Esophagus (tissue), 2 donors: Measurements from ENCODE around the gene ING5. TPM values are rescaled to one million over a fixed set of nuclear protein-coding genes. Genes with fewer than 3 reads are reported as not detected.
"Not testable (repeated sequence)": the region's sequence is repeated elsewhere in the genome, so short reads cannot be mapped to it uniquely, and the experiment has no call there.

ENCODE experiments used
- H3K27ac ChIP-seq, 2 donors: one replicate each; pipeline ENCODE4 v1.5.1; 2013; ENCODE audit warnings: low read depth in 2 of 2, mild to moderate bottlenecking in 2 of 2, inconsistent platforms in 1 of 2, low read length in 1 of 2, moderate library complexity in 1 of 2
- H3K27me3 ChIP-seq, 2 donors: one replicate each; pipeline ENCODE4 v1.6.1; 2013; ENCODE audit warnings: low read length in 2 of 2, control low read depth in 1 of 2, mild to moderate bottlenecking in 1 of 2; ENCODE audit not compliant: insufficient read depth in 2 of 2, control insufficient read depth in 1 of 2
- H3K36me3 ChIP-seq, 2 donors: one replicate each; pipeline ENCODE4 v1.6.1; 2013; ENCODE audit warnings: low read length in 1 of 2; ENCODE audit not compliant: control insufficient read depth in 2 of 2, insufficient read depth in 2 of 2
- H3K4me1 ChIP-seq, 2 donors: one replicate each; pipeline ENCODE4 v1.6.1; 2013; ENCODE audit warnings: low read length in 1 of 2; ENCODE audit not compliant: control insufficient read depth in 2 of 2, insufficient read depth in 2 of 2
- H3K4me3 ChIP-seq, 2 donors: one replicate each; pipeline ENCODE4 v1.5.1; 2013; ENCODE audit warnings: low read length in 2 of 2, mild to moderate bottlenecking in 2 of 2, low read depth in 1 of 2, moderate library complexity in 1 of 2
- H3K9me3 ChIP-seq, 2 donors: one replicate each; pipeline ENCODE4 v1.6.1; 2013; ENCODE audit warnings: mild to moderate bottlenecking in 2 of 2, low read depth in 1 of 2, low read length in 1 of 2, moderate library complexity in 1 of 2; ENCODE audit not compliant: control insufficient read depth in 2 of 2, insufficient read depth in 1 of 2
- WGBS, 2 donors: extraction: QIAGEN DNeasy Blood & Tissue Kit; methylation state at CpG; one replicate each; pipeline ENCODE4 v1.1.7; 2013; 5-methylcytosine and 5-hydroxymethylcytosine counted together
- polyA plus RNA-seq, 2 donors: library from polyadenylated mRNA; stranded (reverse); fragments of 200-250 nt; gene quantifications; one replicate each; pipeline ENCODE4 v1.2.3, GENCODE V29; 2013
- donor health status: healthy with polysubstance abuse.
- donor health status: Bipolar disorder and iron deficiency.

ING5 gene
- polyA plus RNA-seq, 2 donors, result 15.6 to 36.2 TPM

DNA sequence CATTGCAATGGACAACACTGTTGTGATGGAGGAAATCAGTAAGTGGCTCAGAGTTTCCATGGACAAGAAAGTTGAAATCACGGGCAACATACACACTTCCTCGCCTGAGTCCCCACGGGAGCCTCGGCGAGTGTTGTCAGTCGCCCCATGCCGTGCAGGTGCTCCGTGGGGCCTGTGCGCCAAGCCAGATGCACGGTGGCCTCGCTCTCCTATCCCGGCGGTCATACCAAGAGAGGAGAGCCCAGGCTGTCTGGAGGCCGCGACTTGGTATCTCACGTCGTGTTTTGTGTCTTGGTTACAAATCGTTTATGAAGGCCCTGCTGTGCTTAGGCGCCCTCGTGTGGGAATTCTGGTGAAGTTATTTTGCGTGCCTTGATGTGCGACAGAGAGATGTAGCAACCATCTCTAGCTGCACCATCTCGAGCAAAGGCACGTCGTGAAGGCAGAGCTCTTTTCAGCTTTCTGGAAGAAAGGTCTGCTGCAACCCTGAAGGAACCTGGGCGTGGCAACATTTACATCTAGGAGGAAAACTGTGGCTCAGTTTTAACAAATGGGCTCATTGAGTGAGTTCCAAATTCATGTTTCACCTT lies 42.6 kb upstream of the ING5 start:
- H3K27me3 ChIP-seq, result no peaks in the 10 kb centered on the region
- H3K4me1 ChIP-seq, result peaks cover 0 to 3% of the 10 kb centered on the region in 2 donors
- H3K27ac ChIP-seq, result no peak overlapping the region
- no peaks in the 10 kb centered on the region for H3K9me3 ChIP-seq
- H3K36me3 ChIP-seq, result peaks cover 27 to 55% of the 10 kb centered on the region in 2 donors
- H3K4me3 ChIP-seq, result no peak overlapping the region
- 55 to 57% methylated on average over 26 of the region's 26 CpGs for whole genome bisulfite sequencing, 2 donors

GRCh38 chr2:241660593-241661213 lies 41.1 kb upstream of the ING5 start:
- Histone ChIP-seq H3K4me3 (no peak overlapping the region), H3K36me3 (peaks cover 16 to 44% of the 10 kb centered on the region in 2 donors)
- 90 to 95% methylated on average over 14 of the region's 14 CpGs for WGBS, 2 donors

DNA sequence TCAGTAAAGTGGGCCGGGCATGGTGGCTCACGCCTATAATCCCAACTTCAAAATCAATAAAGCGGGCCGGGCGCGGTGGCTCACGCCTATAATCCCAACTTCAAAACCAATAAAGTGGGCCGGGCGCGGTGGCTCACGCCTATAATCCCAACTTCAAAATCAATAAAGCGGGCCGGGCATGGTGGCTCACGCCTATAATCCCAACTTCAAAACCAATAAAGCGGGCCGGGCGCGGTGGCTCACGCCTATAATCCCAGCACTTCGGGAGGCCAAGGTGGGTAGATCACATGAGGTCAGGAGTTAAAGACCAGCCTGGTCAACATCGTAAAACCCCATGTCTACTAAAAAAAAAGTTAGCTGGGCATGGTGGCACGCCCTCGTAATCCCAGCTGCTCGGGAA lies 39.1 kb upstream of the ING5 start:
- H3K9me3 ChIP-seq, H3K4me3 ChIP-seq, H3K4me1 ChIP-seq, H3K27ac ChIP-seq, H3K27me3 ChIP-seq: not testable (repeated sequence)
- WGBS, 2 donors, result 87 to 91% methylated on average over 24 of the region's 24 CpGs
- H3K36me3 ChIP-seq, result peaks cover 10 to 42% of the 10 kb centered on the region in 2 donors

More at GRCh38 chr2:241660593-241661213, 41.1 kb upstream of the ING5 start:
- Histone ChIP-seq H3K27ac (no peak overlapping the region), H3K9me3 (no peaks in the 10 kb centered on the region), H3K4me1 (peaks cover 0 to 3% of the 10 kb centered on the region in 2 donors), H3K27me3 (no peaks in the 10 kb centered on the region)

GRCh38 chr2:241665731-241666440 lies 36.0 kb upstream of the ING5 start:
- Histone ChIP-seq H3K27me3 (no peaks in the 10 kb centered on the region), H3K4me1 (no peaks in the 10 kb centered on the region), H3K27ac (no peak overlapping the region), H3K4me3 (no peak overlapping the region), H3K9me3 (no peaks in the 10 kb centered on the region), H3K36me3 (peaks cover 0 to 51% of the 10 kb centered on the region in 2 donors)
- WGBS, 2 donors, result 88 to 89% methylated on average over 23 of the region's 23 CpGs

GRCh38 chr2:241666627-241667400 lies 35.0 kb upstream of the ING5 start:
- H3K36me3 ChIP-seq, result peaks cover 0 to 53% of the 10 kb centered on the region in 2 donors
- H3K9me3 ChIP-seq, result no peaks in the 10 kb centered on the region
- no peak overlapping the region for H3K27ac ChIP-seq
- no peaks in the 10 kb centered on the region for H3K4me1 ChIP-seq
- WGBS, 2 donors, result 80 to 81% methylated on average over 42 of the region's 42 CpGs
- H3K4me3 ChIP-seq, result no peak overlapping the region
- H3K27me3 ChIP-seq, result no peaks in the 10 kb centered on the region

DNA sequence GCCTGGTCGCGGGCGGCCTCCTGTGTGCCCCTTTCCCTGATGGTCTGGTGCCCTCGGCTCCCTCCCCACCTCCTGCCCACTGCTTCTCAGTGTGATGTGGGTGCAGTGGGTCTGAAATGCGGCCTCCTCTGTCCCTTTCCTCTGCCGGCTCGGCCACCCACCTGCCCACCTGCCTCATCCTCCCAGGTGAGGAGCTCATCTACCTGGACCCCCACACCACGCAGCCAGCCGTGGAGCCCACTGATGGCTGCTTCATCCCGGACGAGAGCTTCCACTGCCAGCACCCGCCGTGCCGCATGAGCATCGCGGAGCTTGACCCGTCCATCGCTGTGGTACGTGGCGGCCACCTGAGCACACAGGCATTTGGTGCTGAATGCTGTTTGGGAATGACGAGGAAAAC lies 33.5 kb upstream of the ING5 start:
- Histone ChIP-seq H3K4me1 (peaks cover 0 to 2% of the 10 kb centered on the region in 2 donors), H3K9me3 (no peaks in the 10 kb centered on the region), H3K27me3 (no peaks in the 10 kb centered on the region), H3K27ac (no peak overlapping the region), H3K4me3 (no peak overlapping the region), H3K36me3 (peaks cover 0 to 67% of the 10 kb centered on the region in 2 donors)
- WGBS, 2 donors, result 96% methylated on average over 21 of the region's 21 CpGs

- Histone ChIP-seq H3K4me1 (peaks cover 0 to 2% of the 10 kb centered on the region in 2 donors), H3K9me3 (no peaks in the 10 kb centered on the region), H3K27ac (no peak overlapping the region), H3K4me3 (no peak overlapping the region), H3K36me3 (peaks cover 0 to 68% of the 10 kb centered on the region in 2 donors), H3K27me3 (no peaks in the 10 kb centered on the region)
- 86 to 89% methylated on average over 12 of the region's 12 CpGs for WGBS, 2 donors
Observed at GRCh38 chr2:241668839-241669238, 33.0 kb upstream of the ING5 start.

GRCh38 chr2:241670333-241671110 lies 31.3 kb upstream of the ING5 start:
- H3K27me3 ChIP-seq, result no peaks in the 10 kb centered on the region
- H3K4me3 ChIP-seq, result no peak overlapping the region
- peaks cover 0 to 2% of the 10 kb centered on the region in 2 donors for H3K4me1 ChIP-seq
- peaks cover 0 to 68% of the 10 kb centered on the region in 2 donors for H3K36me3 ChIP-seq
- H3K27ac ChIP-seq, result no peak overlapping the region
- H3K9me3 ChIP-seq, result no peaks in the 10 kb centered on the region
- WGBS, 2 donors, result 88 to 89% methylated on average over 31 of the region's 31 CpGs
